Heart left ventricle (tissue), 13 donors: ENCODE results near the gene CDK5R1.

Experiments
- POLR2A ChIP-seq, 2 donors: fragments of 450-650 bp; IDR thresholded peaks; one replicate each; pipeline ENCODE4 v1.6.1; 2017; ENCODE audit warnings: antibody characterized with exemption in 2 of 2, mild to moderate bottlenecking in 2 of 2, moderate library complexity in 2 of 2
- TF ChIP-seq, protein P1 (sequence below), 12 donors: fragments of 200-600 bp; sonication (generic) in 4 of 12; IDR thresholded peaks; one replicate each; pipeline versions ENCODE4 v1.5.0 to v1.8.0; 2018 to 2022; ENCODE audit warnings: antibody characterized with exemption in 12 of 12, mild to moderate bottlenecking in 5 of 12
- donor health status: ischemic (EF 13 %, LVEDD 7.1; RV severe dilation, severe dysfunction).
- donor health status: DM: no; HTN: yes; CAD: no.
- donor health status: DM: no; HTN: no; CAD: no.
- donor health status: ischemic (EF 25% LVEDD 6.9; RV normal size, moderate dysfunction).
- donor health status: ischemic (EF 25% LVEDD 5.7; RV mildly dilated, moderate dysfunction).
- donor health status: ischemic (EF 35%, LVEDD 5.7; RV mildly dilated, moderate dysfunction).
- donor health status: nonischemic (EF 11% LVEDD 7.7; RV severe dilation, severe dysfunction).
- donor health status: DM: yes; HTN: yes; CAD: no.
- donor health status: PGD.
- donor health status: ischemic (EF 29% LVEDD 5.4; RV normal size, mild dysfunction).
- donor health status: nonischemic (EF 23%, LVEDD 6.1; RV moderate dilation, normal function).

DNA sequence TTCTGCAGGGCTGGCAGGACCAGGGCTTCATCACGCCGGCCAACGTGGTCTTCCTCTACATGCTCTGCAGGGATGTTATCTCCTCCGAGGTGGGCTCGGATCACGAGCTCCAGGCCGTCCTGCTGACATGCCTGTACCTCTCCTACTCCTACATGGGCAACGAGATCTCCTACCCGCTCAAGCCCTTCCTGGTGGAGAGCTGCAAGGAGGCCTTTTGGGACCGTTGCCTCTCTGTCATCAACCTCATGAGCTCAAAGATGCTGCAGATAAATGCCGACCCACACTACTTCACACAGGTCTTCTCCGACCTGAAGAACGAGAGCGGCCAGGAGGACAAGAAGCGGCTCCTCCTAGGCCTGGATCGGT, 1.4 kb downstream of the CDK5R1 start:
- TF ChIP-seq, protein P1, sequence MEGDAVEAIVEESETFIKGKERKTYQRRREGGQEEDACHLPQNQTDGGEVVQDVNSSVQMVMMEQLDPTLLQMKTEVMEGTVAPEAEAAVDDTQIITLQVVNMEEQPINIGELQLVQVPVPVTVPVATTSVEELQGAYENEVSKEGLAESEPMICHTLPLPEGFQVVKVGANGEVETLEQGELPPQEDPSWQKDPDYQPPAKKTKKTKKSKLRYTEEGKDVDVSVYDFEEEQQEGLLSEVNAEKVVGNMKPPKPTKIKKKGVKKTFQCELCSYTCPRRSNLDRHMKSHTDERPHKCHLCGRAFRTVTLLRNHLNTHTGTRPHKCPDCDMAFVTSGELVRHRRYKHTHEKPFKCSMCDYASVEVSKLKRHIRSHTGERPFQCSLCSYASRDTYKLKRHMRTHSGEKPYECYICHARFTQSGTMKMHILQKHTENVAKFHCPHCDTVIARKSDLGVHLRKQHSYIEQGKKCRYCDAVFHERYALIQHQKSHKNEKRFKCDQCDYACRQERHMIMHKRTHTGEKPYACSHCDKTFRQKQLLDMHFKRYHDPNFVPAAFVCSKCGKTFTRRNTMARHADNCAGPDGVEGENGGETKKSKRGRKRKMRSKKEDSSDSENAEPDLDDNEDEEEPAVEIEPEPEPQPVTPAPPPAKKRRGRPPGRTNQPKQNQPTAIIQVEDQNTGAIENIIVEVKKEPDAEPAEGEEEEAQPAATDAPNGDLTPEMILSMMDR (IDR thresholded peaks at IDR 0.05): no peak
- TF ChIP-seq POLR2A (IDR thresholded peaks at IDR 0.05): no peak
